NK-92 treated with Interleukin-12 subunit alpha and Interleukin-12 subunit beta, amount 100 ng/mL, for 24 hours (cell line): Measurements from ENCODE around the gene PVALEF.

Source experiments
- DNase-seq: peaks from one replicate; lab custom pipeline; 2025; lab: John Stamatoyannopoulos, UW

PVALEF gene

DNA sequence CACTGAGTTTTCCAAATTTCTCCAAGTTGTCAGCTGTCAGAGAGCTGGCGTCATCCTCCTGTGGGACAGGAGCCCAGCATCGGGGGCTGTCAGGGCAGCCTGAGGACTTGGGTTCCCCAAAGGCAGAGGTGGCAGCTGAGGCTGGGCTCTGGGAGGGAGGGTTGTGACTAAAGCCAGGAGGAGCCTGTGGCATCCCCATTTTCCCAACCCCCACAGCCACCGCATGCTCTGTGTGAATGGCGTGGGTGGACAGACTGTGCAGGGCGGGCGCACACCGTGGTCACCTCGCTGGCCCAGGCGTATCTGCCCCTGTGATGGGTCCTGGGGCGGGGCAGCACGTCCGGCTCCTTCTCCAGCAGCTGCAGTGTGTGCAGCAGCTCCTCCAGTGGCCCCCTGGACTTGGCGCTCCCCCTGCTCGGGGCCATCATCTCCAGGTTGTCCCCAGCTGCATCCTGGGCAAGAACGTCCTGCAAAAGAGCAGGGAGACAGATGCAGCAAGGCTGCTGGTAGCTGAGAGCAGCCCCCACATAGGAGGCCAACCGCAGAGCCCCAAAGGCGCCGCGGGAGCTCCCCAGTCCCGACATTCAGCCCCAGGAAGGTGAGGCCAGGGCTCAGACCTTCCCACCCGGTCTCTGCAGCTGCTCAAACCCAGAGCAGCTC is 32.7 kb downstream of the PVALEF start:
- no peak for DNase-seq

DNA sequence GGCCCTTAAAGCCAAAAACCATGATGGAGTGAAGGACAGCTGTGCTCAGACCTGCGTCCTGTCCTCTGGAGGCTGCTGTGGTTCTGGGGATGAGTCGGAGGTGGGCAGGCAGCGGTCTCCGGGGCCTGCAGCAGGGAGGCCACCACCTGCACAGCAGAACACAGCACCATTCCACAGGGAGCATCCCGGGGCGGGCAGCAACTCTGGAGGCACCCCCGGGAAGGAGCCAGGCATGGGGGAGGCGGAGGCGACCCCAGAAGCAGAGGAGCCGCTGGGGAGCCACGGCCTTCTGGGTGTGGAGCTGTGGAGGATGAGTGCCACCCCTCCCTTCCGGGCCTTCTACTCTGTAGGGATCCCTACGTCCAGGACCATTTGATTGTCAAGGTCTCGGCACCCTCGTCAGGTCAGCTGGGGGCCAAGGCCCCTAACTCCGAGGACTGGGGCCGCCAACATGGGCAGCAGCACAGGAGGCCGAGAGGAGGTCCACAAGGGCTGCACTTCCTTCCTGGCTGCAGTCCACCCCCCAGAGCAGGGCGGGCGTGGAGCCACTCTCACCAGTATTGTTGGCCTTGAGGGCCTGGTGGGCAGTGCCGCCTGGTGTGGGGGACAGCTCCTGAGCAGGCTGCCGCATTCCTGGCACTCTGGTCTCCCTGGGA is 33.6 kb downstream of the PVALEF start:
- no peak for DNase-seq

- no peak for DNase-seq
Observed at GRCh38 chr17:81199482-81199830, 34.1 kb downstream of the PVALEF start.

DNA sequence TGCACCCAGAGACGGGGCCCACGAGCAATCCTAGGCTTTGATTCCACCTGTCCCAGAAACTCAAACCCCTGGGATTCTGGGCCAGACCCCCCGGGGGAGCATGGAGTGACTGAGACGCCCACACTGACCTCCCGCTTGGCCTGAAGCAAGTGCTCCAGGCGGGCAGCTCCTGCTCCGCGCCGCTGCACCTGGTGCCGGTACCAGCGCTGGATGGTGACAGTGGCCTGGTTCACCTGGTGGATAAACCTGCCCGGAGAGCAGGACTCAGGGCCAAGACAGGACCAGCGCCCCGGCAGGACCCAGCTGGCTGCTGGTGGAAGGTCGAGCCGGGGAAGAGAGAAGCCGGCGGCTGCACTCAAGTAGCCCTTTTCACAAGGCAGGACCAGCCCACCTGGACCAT is 34.9 kb downstream of the PVALEF start:
- no peak for DNase-seq

DNA sequence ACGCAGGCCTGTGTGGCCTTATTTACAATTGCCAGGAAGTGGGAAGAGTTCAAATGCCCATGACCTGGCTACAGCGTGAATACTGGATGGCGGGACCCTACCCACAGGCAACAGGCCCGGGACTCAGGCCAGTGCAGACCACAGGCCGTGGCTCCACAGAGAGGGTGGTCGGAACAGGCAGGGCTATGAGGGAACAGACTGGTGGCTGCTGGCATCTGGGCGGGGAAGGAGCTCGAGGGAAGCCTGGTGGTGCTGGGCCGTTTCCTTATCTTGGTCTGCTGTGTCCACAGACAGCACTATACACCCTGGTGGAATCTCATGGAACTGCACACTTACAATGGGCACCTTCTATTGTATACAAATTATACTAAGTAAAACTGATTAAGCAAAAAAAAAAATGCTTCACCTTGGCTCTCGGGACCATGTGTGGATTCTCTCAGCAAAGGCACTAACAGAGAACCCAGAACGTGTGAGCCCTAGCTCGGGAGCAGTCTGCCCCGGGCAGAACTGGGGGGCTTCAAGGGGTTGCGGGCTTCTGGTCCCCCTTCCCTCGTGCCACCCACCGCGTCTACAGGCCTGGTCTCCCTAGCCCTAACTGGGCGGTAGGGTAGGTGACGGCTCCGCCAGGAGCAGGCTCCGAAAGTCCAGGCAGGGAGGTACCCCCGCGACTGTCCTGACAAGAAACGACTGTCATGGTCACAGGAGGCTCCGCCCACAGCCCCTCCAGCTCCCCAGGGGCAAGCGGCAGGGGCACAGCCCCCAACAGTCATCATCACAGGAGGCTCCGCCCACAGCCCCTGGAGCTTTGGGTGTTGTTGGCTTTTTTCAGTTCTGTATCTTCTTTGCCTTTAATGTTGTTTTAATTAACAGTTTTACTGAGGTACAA is 35.6 kb downstream of the PVALEF start:
- no peak for DNase-seq

GRCh38 chr17:81202318-81202717 is 37.0 kb downstream of the PVALEF start:
- DNase-seq: no peak

DNA sequence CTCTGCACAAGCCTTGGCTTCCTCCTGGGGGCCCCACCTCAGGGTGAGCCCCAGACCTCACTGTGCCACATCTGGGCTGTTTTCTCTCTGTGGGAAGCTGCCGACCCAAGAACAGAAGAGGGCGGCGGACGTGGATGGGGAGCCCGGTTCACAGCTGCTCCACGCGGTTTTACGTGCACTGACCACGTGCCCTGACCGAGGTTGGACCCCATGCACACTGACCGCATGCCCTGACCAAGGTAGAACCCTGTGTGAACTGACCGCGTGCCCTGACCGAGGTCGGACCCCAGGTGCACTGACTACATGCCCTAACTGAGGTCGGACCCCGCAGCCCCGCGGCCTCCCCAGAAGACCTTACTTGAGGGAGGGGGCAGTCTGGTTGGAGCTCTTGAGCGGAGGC is 37.8 kb downstream of the PVALEF start:
- DNase-seq: no peak

GRCh38 chr17:81204578-81204977 is 39.3 kb downstream of the PVALEF start:
- no peak for DNase-seq

GRCh38 chr17:81206166-81206565 is 40.9 kb downstream of the PVALEF start:
- DNase-seq: no peak

- DNase-seq: no peak
Observed at GRCh38 chr17:81206657-81207056, 41.4 kb downstream of the PVALEF start.

- no peak for DNase-seq
Observed at GRCh38 chr17:81207610-81208581, 42.6 kb downstream of the PVALEF start.

DNA sequence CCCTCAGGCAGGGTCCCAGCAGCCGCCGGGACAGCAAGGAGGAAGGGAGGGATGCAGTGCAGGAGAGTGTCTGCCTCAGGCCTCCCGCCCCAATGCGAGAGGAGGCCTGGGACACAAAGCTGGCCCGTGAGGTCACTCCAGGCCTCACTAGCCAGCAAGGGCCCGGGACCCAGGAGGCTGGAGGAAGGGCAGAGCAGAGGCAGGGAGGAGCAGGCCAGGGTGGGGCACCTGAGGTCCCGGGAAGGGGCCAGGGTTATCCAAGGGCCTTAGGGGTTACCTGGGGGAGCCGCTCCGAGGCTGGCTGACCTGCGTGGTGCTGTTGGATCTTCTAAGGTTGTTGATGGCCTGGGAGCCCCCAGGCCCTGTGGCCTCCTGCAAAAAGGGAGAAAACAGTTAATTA is 43.3 kb downstream of the PVALEF start:
- no peak for DNase-seq

- no peak for DNase-seq
Observed at GRCh38 chr17:81209141-81209540, 43.8 kb downstream of the PVALEF start.

DNA sequence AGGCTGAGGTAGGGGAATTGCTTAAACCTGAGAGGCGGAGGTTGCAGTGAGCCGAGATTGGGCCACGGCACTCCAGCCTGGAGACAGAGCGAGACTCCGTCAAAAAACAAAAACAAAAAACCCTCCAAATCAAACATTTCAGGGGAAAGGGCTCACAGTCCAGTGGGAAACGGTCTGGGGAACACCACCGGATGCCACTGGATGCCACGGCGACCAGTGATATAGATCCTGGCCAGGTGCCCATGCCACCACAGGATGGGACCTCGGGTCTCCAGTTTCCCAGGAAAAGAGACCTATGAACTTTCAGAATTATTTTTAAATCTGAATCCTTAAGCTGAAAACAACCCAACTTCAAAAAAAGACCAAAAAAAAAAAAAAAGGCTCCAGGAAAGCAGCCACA is 45.2 kb downstream of the PVALEF start:
- DNase-seq: no peak

GRCh38 chr17:81210868-81211267 is 45.6 kb downstream of the PVALEF start:
- no peak for DNase-seq

GRCh38 chr17:81212365-81212764 is 47.1 kb downstream of the PVALEF start:
- no peak for DNase-seq

GRCh38 chr17:81213978-81214377 is 48.7 kb downstream of the PVALEF start:
- no peak for DNase-seq

- DNase-seq: no peak
Observed at GRCh38 chr17:81217491-81217890, 52.2 kb downstream of the PVALEF start.

DNA sequence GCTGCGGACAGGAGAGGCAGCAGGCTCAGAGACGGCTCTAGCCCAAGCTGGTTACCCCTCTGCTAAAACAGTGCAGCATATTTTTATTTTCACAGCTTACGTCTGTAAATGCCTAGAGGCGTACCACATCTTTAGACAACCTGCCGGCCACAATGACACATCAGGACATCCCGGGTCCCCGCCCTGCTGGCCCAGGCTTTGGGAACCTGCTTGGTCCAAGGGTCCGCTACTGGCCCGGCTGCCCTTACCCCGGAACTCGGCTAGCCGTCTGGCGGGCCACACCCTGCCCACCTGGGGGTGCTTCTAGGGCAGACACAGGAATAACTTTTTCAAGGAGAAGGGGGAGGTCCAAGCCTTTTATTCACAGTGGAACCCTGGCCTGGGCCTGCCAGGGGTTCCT is 53.2 kb downstream of the PVALEF start:
- no peak for DNase-seq

DNA sequence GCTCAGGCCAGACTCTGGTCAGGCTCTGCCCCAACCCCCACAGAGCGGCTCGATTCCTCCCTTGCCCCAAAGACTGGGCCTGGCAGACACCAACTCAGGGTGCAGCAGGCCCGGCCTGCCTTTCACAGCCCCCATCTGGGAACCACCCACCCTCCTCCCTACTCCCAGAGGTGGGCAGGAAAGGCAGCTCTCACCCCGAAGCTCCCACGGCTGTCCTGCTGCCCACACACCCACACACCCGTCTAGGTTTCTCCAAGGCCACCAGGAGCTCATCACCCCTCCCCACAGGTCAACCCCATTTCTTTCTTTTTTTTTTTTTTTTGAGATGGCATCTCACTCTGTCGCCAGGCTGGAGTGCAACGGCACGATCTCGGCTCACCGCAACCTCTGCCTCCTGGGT is 53.7 kb downstream of the PVALEF start:
- DNase-seq: no peak

DNA sequence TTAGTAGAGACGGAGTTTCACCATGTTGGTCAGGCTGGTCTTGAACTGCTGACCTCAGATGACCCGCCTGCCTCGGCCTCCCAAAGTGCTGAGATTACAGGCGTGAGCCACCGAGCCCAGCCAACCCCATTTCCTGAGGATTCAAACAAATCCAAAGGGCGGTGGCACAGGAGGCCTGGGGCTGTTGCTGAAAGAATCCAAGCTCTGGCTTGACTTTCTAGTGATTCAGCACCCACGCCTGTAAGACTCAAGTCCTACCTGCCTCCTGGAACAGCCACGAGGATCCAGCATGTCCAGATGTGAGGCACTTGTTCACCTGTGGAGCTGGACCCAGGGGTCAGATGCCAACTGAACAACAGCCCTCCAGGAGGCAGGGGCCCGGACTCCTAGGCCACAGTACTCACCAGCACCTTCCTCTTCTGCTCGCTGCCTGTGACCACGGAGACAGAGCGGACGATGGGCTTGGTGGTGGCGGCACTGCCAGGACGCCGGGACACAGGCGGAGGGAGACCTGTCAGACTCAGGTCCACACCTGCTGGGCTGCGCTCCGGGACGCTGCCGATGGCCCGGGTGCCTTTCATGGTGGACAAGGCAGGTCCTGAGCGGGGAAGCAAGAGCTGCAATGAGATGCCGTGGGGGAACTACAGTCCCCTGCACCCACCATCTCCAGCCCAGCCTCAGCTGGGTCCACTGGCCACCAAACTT is 54.3 kb downstream of the PVALEF start:
- DNase-seq: no peak
